HUES48 (cell line): ENCODE results near the gene STX18.

Experiments used
- H3K27ac ChIP-seq: one replicate; pipeline ENCODE4 v1.7.0; 2013; ENCODE audit warnings: low read depth, low read length, inconsistent platforms
- H3K27me3 ChIP-seq: 2 replicates; pipeline ENCODE4 v1.6.1; 2013; ENCODE audit warnings: mild to moderate bottlenecking, low read length; ENCODE audit not compliant: control insufficient read depth, insufficient read depth
- H3K36me3 ChIP-seq: 2 replicates; pipeline ENCODE4 v1.6.1; 2013; ENCODE audit warnings: low read length; ENCODE audit not compliant: control insufficient read depth, insufficient read depth
- H3K4me1 ChIP-seq: 2 replicates; pipeline ENCODE4 v1.6.1; 2013; ENCODE audit warnings: mild to moderate bottlenecking, low read length; ENCODE audit not compliant: control insufficient read depth, insufficient read depth
- H3K4me3 ChIP-seq: 2 replicates; pipeline ENCODE4 v1.5.1; 2013; ENCODE audit warnings: mild to moderate bottlenecking, low read depth, low read length
- H3K9ac ChIP-seq: 2 replicates; pipeline ENCODE4 v1.6.1; 2013; ENCODE audit warnings: mild to moderate bottlenecking, low read depth, low read length, moderate library complexity
- H3K9me3 ChIP-seq: 2 replicates; pipeline ENCODE4 v1.6.1; 2013; ENCODE audit warnings: low read length; ENCODE audit not compliant: control insufficient read depth, insufficient read depth

STX18 gene

DNA sequence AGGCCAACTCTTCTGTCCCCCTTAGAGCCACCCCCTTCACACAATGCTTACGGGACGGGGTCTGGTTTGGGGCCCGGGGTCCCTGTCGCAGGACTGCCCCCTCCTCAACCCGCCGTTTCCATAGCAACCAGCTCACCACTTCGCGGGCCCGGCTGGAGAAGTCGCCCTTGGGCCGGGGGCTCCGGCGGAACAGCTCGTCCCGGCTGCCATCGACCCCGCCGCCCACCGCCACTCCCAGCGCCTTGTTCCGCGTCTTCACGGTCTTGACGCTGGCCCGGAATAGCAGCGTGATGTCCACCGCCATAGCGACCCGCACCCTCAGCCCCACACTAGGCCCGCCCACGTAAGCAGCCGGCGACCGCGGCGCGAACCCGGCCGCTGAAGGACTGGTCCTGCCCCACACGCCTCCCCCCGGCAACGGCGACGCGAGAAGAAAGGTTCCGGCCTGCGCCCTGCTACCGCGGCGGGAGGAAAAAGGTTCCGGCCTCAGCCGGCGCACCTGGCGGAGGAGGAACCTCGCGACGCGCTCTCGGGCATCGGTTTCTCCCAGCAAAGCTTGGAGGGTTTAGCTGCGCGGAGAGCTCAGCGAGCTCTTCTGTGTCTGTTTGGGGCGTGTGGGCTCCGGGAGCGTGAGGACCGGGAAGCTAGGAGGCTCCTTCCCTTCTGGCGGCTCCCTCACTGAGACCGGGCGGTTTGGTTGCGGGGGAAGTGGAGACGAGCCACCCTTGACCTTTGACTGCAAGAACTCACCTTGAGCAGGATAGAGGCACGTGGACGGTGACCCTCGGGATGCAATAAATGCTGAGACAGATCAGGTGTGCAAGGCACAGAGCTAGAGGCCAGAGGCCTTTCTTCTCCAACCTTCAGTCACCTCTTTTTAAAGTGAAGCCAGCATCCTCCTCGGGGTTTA, at the start of gene STX18:
TSS of gene STX18 (minus strand) at position 388 of the 910 bp plus-strand sequence. CDS start at position 304, 84 bp downstream.
- Histone ChIP-seq H3K27ac (peak within 1 kb of the TSS; percentile 84), H3K4me1 (peaks cover 4% of the 10 kb centered on the region; the same call in 1 of the 2 replicates), H3K9me3 (no peaks in the 10 kb centered on the region), H3K4me3 (peak within 1 kb of the TSS; percentile 93), H3K27me3 (no peaks in the 10 kb centered on the region), H3K9ac (peak within 1 kb of the TSS; percentile 91), H3K36me3 (peaks cover 22% of the 10 kb centered on the region)

DNA sequence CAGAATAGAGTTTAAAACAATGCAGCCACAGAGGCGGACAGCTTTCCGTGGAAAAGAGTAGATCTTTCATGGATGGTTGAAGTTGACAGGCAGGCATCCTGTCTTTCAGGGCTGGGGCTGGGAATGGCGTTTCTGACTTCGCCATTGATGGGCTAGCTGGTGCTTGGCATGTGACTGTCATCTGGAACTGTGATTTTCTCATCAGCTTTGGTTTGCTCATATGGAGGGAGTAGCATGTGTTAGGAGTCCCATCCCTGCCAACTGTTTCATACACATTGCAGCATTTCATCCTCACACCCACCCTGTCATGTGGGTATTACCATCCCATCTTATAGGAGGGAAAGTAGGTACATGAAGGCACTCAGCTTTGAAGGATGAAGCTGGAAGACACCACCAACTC, 49.2 kb upstream of the STX18 start:
- Histone ChIP-seq H3K4me3 (no peak overlapping the region), H3K27ac (no peak overlapping the region), H3K27me3 (no peaks in the 10 kb centered on the region), H3K36me3 (peaks cover 3% of the 10 kb centered on the region; the same call in 1 of the 2 replicates), H3K9me3 (peaks cover 14% of the 10 kb centered on the region), H3K9ac (no peak overlapping the region), H3K4me1 (0 out of 2 replicates have a peak, but pooled peaks cover 9% of the 10 kb centered on the region)

DNA sequence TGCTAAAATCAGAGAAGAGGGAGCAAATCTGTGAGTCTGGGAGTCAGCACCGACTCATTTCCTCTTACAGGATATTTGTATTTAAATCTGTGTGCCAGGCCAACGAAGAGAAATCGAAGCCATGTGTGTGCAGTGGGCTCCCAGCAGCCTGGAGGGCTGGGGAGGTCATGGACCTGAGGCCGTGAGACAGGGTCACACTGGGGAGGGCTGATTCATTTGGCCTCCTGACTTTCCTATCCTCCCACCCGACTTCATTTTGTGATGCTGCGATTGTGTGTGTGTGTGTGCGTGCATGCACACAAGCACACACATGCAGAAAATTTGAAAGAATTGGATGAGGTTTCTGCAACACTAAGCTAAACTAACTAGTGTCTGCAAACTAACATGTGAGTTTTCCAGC, 48.7 kb upstream of the STX18 start:
- Histone ChIP-seq H3K27ac (no peak overlapping the region), H3K9me3 (peaks cover 11% of the 10 kb centered on the region), H3K9ac (no peak overlapping the region), H3K4me1 (0 out of 2 replicates have a peak, but pooled peaks cover 9% of the 10 kb centered on the region), H3K27me3 (no peaks in the 10 kb centered on the region), H3K4me3 (no peak overlapping the region), H3K36me3 (peaks cover 3% of the 10 kb centered on the region; the same call in 1 of the 2 replicates)

DNA sequence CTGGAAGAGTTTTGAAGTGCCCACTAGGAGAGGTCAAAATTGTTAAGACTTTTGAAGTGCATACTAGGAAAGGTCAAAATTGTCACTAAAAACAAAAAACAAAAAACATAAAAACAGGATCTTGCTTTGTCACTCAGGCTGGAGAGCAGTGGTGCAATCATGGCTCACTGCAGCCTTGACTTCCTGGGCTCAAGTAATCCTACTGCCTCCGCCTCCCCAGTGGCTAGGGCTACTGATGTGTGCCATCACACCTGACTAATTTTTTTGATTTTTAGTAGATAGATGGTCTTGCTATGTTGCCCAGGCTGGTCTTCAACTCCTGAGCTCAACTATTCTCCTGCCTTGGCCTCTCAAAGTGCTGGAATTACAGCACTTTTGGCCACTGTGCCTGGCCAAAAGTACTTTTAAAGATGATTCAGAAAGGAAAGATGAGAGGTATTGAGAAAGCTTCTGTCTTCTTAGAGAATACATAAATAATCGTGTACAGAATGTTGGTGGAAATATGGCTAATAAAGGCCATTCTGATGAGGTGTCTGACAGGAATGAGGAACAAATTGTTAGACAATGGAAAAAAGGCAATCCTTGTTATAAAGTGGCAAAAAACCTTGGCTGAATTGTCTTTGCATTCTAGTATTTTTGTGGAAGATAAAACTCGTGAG, 43.3 kb upstream of the STX18 start:
- Histone ChIP-seq H3K9me3 (no peaks in the 10 kb centered on the region), H3K36me3 (no peaks in the 10 kb centered on the region), H3K27me3 (no peaks in the 10 kb centered on the region), H3K9ac (no peak overlapping the region), H3K4me1 (peaks cover 7% of the 10 kb centered on the region; the same call in 1 of the 2 replicates), H3K27ac (no peak overlapping the region), H3K4me3 (no peak overlapping the region)

DNA sequence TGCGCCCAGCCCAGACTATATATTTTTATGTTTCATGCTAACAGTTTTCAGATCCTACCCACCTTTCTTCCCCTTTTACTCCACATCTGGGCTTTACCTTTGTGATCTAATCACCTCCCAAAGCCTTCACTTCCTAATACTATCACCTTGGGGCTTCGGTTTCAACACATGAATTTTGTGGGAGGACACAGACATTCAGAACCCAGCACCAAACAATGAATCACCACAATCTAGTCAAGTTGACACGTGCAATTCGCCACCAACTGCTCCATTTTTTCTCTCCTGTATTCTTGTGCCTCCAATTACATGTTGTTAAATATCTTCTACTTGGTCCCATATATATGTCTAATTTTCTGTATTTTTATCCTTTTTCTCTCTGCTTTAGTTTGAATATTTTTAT, 41.8 kb upstream of the STX18 start:
- Histone ChIP-seq H3K27me3 (no peaks in the 10 kb centered on the region), H3K9me3 (no peaks in the 10 kb centered on the region), H3K4me1 (peaks cover 11% of the 10 kb centered on the region; the same call in 1 of the 2 replicates), H3K9ac (no peak overlapping the region), H3K36me3 (no peaks in the 10 kb centered on the region), H3K4me3 (no peak overlapping the region), H3K27ac (no peak overlapping the region)

DNA sequence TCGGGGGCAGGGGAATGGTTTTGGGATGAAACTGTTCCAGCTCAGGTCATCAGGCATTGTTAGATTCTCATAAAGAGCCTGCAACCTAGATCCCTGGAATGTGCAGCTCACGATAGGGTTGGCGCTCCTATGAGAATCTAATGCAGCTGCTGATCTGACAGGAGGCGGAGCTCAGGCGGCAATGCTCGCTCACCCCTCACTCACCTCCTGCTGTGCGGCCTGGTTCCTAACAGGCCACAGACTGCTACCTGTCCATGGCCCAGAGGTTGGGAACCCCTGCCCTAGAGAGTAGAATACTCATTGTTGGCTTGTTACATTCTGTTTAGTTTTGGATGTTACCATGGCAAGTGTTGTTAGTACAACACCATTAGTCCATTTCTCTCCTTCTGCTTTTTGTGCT, 40.8 kb upstream of the STX18 start:
- Histone ChIP-seq H3K27ac (no peak overlapping the region), H3K27me3 (no peaks in the 10 kb centered on the region), H3K9me3 (no peaks in the 10 kb centered on the region), H3K4me1 (peaks cover 12% of the 10 kb centered on the region; the same call in 1 of the 2 replicates), H3K9ac (no peak overlapping the region), H3K36me3 (no peaks in the 10 kb centered on the region), H3K4me3 (no peak overlapping the region)

DNA sequence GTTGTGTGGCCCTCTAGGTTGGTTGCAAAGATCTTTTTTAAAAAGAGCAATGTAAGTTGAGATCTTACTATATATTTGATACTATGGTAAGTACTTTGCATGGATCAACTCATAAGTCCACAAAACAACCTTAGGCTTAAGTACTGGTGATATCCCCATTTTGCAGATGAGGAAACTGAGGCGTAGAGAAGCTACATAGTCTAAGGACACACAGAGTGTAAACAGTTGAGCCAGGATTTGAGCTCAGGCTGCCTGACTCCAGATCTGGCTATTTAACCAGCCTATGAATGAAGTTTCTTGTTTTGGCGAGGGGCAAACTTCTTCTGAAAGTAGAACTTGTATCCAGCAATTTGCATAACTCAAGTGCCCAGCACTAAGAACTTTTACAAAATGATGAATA, 38.6 kb upstream of the STX18 start:
- no peaks in the 10 kb centered on the region for H3K9me3 ChIP-seq
- H3K27ac ChIP-seq: no peak overlapping the region
- peaks cover 15% of the 10 kb centered on the region for H3K4me1 ChIP-seq
- no peak overlapping the region for H3K4me3 ChIP-seq
- peaks cover 7% of the 10 kb centered on the region for H3K27me3 ChIP-seq
- H3K36me3 ChIP-seq: no peaks in the 10 kb centered on the region
- no peak overlapping the region for H3K9ac ChIP-seq

DNA sequence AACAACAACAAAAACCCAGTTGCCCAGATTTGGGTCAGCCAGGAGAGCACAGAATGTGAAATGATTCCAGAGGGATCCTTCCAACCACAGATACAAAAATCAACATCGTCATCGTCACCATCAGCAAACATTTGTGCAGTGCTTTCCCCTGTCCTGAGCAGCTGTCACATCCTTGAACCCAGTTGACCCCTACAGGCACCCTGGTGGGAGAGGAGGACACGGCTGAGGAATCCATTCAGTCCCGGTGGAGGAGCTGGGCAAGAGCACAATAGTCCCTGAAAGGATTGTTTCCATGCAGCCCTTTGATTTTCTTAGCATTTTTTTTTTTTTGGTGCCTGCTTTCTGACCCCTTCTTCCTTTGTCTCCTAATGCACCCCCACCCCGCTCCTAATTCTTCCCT, 37.1 kb upstream of the STX18 start:
- H3K27me3 ChIP-seq: peaks cover 7% of the 10 kb centered on the region
- H3K4me1 ChIP-seq: peaks cover 24% of the 10 kb centered on the region
- no peaks in the 10 kb centered on the region for H3K9me3 ChIP-seq
- H3K9ac ChIP-seq: no peak overlapping the region
- no peaks in the 10 kb centered on the region for H3K36me3 ChIP-seq
- no peak overlapping the region for H3K4me3 ChIP-seq
- no peak overlapping the region for H3K27ac ChIP-seq

DNA sequence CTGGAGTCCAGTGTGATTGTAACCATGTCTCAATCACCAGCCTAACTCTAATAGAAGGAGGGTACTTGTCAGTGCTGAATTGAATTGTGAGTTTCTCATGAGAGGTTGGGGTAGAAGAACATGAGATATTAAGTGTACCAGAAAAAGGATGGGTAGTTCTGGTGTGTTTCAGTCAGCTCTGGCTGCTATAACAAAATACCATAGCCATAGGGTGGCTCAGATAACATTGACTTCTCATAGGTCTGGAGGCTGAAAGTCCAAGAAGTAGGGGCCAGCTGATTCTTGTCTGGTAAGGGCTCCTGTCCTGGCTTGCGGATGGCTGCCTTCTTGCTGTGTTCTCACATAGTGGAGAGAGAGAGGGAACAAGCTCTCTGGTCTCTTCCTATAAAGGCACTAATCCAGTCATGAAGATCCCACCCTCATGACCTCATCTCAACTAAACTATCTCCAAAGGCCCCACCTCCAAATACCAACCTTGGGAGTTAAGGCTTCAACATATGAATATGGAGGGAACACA, 35.6 kb upstream of the STX18 start:
- H3K36me3 ChIP-seq: no peaks in the 10 kb centered on the region
- H3K27ac ChIP-seq: no peak overlapping the region
- no peak overlapping the region for H3K9ac ChIP-seq
- H3K4me3 ChIP-seq: no peak overlapping the region
- peaks cover 18% of the 10 kb centered on the region for H3K4me1 ChIP-seq
- no peaks in the 10 kb centered on the region for H3K9me3 ChIP-seq
- H3K27me3 ChIP-seq: peaks cover 7% of the 10 kb centered on the region

DNA sequence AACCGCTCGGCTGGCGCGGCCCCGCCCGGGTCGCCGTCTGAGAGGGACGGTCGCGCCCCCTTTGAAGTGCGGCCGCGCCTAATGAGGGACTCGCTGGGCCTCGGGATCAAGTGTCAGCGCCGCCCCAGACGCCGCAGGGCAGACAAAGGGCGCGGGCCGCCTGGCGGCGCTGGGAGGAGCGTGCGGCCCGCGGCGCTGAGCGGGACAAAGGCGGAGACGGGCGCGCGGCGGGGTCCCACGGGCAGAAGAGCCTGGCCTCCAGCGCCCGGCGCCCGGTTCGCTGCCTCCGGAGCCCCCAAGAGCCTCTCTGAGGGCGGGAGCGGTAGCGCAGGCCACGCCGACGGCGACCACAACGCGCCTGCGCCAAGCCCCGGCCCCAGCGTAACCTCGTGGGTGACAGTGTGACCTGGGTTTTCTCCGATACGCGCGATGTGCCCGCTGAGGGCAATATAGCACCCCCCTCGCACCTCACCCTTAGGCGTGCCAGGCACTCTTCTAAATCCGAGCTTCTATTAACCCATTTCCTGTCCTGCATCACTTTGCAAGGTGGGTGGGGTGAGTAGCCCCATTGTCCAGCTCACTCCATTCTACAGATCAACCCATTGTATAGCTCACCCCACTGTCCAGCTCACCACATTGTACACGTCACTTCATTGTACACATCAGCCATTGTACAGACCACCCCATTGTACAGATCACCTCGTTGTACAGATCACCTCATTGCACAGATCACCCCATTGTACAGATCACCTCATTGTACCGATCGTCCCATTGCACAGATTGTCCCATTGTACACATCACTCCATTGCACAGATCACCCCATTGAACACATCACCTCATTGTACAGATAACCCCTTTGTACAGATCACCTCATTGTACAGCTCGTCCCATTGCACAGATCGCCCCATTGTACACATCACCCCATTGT, 33.7 kb upstream of the STX18 start:
- peak overlapping the region; percentile 37 for H3K27ac ChIP-seq

More for the DNA sequence above, 33.7 kb upstream of the STX18 start:
- Histone ChIP-seq H3K36me3 (no peaks in the 10 kb centered on the region), H3K9ac (peak overlapping the region; percentile 30), H3K4me1 (peaks cover 17% of the 10 kb centered on the region; the same call in 1 of the 2 replicates), H3K27me3 (peaks cover 7% of the 10 kb centered on the region), H3K4me3 (peak overlapping the region; percentile 61), H3K9me3 (no peaks in the 10 kb centered on the region)
